NOMO-1 (cell line): Measurements from ENCODE around the gene PHLDB1.
"Not testable (repeated sequence)": the region's sequence is repeated elsewhere in the genome, so short reads cannot be mapped to it uniquely, and the experiment has no call there.

Experiments
- DNase-seq, 2 experiments: peaks; one replicate each; lab custom pipeline; 2025; ENCODE audit not compliant: unreplicated experiment in 2 of 2; lab: John Stamatoyannopoulos, UW

PHLDB1 gene

GRCh38 chr11:118657238-118657637 is 49.8 kb downstream of the PHLDB1 start:
- no peak for DNase-seq

- no peak for DNase-seq
These were observed 50.5 kb downstream of the PHLDB1 start for GRCh38 chr11:118657709-118658428.

GRCh38 chr11:118658429-118659313 is 51.3 kb downstream of the PHLDB1 start:
- DNase-seq, result no peak

GRCh38 chr11:118659314-118659952 is 52.0 kb downstream of the PHLDB1 start:
- DNase-seq, result peak; percentile 80 to 84

GRCh38 chr11:118659953-118660680 is 52.7 kb downstream of the PHLDB1 start:
- DNase-seq, result no peak

- no peak for DNase-seq
These were observed 53.4 kb downstream of the PHLDB1 start for GRCh38 chr11:118660681-118661424.

- DNase-seq, result no peak
These were observed 54.2 kb downstream of the PHLDB1 start for GRCh38 chr11:118661425-118662301.

- DNase-seq, result no peak
These were observed 55.2 kb downstream of the PHLDB1 start for GRCh38 chr11:118662401-118663271.

GRCh38 chr11:118663381-118663780 is 56.0 kb downstream of the PHLDB1 start:
- DNase-seq, result no peak

GRCh38 chr11:118663902-118664301 is 56.5 kb downstream of the PHLDB1 start:
- no peak for DNase-seq

GRCh38 chr11:118666371-118666770 is 59.0 kb downstream of the PHLDB1 start:
- DNase-seq, result no peak

GRCh38 chr11:118670063-118670462 is 62.6 kb downstream of the PHLDB1 start:
- no peak for DNase-seq

GRCh38 chr11:118671254-118671653 is 63.8 kb downstream of the PHLDB1 start:
- no peak for DNase-seq

GRCh38 chr11:118672846-118673245 is 65.4 kb downstream of the PHLDB1 start:
- DNase-seq, result no peak

- DNase-seq, result no peak
These were observed 66.1 kb downstream of the PHLDB1 start for GRCh38 chr11:118673361-118674081.

- DNase-seq, result no peak
These were observed 66.6 kb downstream of the PHLDB1 start for GRCh38 chr11:118674082-118674435.

- no peak for DNase-seq
These were observed 70.6 kb downstream of the PHLDB1 start for GRCh38 chr11:118677977-118678376.

GRCh38 chr11:118678908-118679307 is 71.5 kb downstream of the PHLDB1 start:
- not testable (repeated sequence) for DNase-seq
